Neural cell (in vitro differentiated cells): Measurements from ENCODE around the gene SNX14. TPM values are rescaled to one million over a fixed set of nuclear protein-coding genes. Genes with fewer than 3 reads are reported as not detected.

Experiments
- H2AFZ ChIP-seq: fragments of 200-600, 300-800 bp; sonication (generic), shearing (Covaris generic); 2 replicates; pipeline ENCODE4 v1.6.0; 2014; ENCODE audit warnings: low read depth, mild to moderate bottlenecking, antibody characterized with exemption, low read length, moderate library complexity
- H3F3A ChIP-seq: fragments of 200-600 bp; shearing (Covaris generic); 2 replicates; pipeline ENCODE4 v1.6.1; 2016; ENCODE audit warnings: mild to moderate bottlenecking, moderate library complexity, mixed read lengths, antibody characterized with exemption, low read length; ENCODE audit not compliant: insufficient read depth, poor library complexity, severe bottlenecking
- H3K27ac ChIP-seq: fragments of 200-600, 300-800 bp; sonication (generic), shearing (Covaris generic); 2 replicates; pipeline ENCODE4 v1.5.1; 2014; ENCODE audit warnings: mild to moderate bottlenecking, low read length, moderate library complexity
- H3K27me3 ChIP-seq: fragments of 300-800, 200-600 bp; sonication (generic), shearing (Covaris generic); 2 replicates; pipeline ENCODE4 v1.6.0; 2014; ENCODE audit warnings: mild to moderate bottlenecking, low read depth, low read length, moderate library complexity; ENCODE audit not compliant: insufficient read depth
- H3K36me3 ChIP-seq: fragments of 300-800, 200-600 bp; sonication (generic), shearing (Covaris generic); 2 replicates; pipeline ENCODE4 v1.5.1; 2014; ENCODE audit warnings: mild to moderate bottlenecking, antibody characterized with exemption, low read length, moderate library complexity; ENCODE audit not compliant: insufficient read depth
- H3K4me2 ChIP-seq: fragments of 300-800, 200-600 bp; sonication (generic), shearing (Covaris generic); 2 replicates; pipeline ENCODE4 v1.6.0; 2014; ENCODE audit warnings: mild to moderate bottlenecking, low read length
- H3K4me3 ChIP-seq: fragments of 300-800, 200-600 bp; sonication (generic), shearing (Covaris generic); 2 replicates; pipeline ENCODE4 v1.5.1; 2014; ENCODE audit warnings: mild to moderate bottlenecking, low read length, moderate library complexity
- H3K79me2 ChIP-seq: fragments of 200-600 bp; shearing (Covaris generic); replicated peaks from 2 replicates; pipeline ENCODE4 v1.6.0; 2014; ENCODE audit warnings: mild to moderate bottlenecking, low read length, moderate library complexity; ENCODE audit not compliant: insufficient read depth
- H3K9ac ChIP-seq: fragments of 300-800, 200-600 bp; sonication (generic), shearing (Covaris generic); 2 replicates; pipeline ENCODE4 v1.6.1; 2016; ENCODE audit warnings: mild to moderate bottlenecking, low read length, mixed read lengths
- H3K9me2 ChIP-seq: fragments of 200-600 bp; shearing (Covaris generic); 2 replicates; pipeline ENCODE4 v1.6.1; 2016; ENCODE audit warnings: mild to moderate bottlenecking, low read length, mixed read lengths; ENCODE audit not compliant: insufficient read depth
- H3K9me3 ChIP-seq: fragments of 200-600, 300-800 bp; sonication (generic), shearing (Covaris generic); 2 replicates; pipeline ENCODE4 v1.6.1; 2016; ENCODE audit warnings: mild to moderate bottlenecking, mixed run types, low read length, moderate library complexity, mixed read lengths
- H4K20me1 ChIP-seq: fragments of 200-600 bp; shearing (Covaris generic); 2 replicates; pipeline ENCODE4 v1.6.1; 2016; ENCODE audit warnings: mild to moderate bottlenecking, mixed run types; ENCODE audit not compliant: insufficient read depth
- EP300 ChIP-seq: fragments of 450-650 bp; conservative IDR thresholded peaks from 2 replicates; pipeline ENCODE4 v1.6.1; 2014; ENCODE audit warnings: antibody characterized with exemption, mild to moderate bottlenecking, moderate library complexity; ENCODE audit not compliant: poor library complexity, severe bottlenecking
- EZH2 ChIP-seq: fragments of 200-600, 300-800 bp; shearing (Covaris generic), sonication (generic); IDR thresholded peaks from 2 replicates; pipeline ENCODE4 v1.6.1; 2014; ENCODE audit warnings: antibody characterized with exemption, low read length, borderline replicate concordance, mild to moderate bottlenecking; ENCODE audit not compliant: insufficient read depth, poor library complexity, severe bottlenecking
- MXI1 ChIP-seq: fragments of 450-650 bp; conservative IDR thresholded peaks from 2 replicates; pipeline ENCODE4 v1.6.1; 2014; ENCODE audit warnings: antibody characterized with exemption, mild to moderate bottlenecking; ENCODE audit not compliant: poor library complexity, severe bottlenecking
- POLR2AphosphoS5 ChIP-seq: IDR thresholded peaks from 2 replicates; pipeline ENCODE4 v1.6.1; 2012
- SMC3 ChIP-seq: fragments of 450-650 bp; conservative IDR thresholded peaks from 2 replicates; pipeline ENCODE4 v1.6.1; 2014; ENCODE audit warnings: antibody characterized with exemption, mild to moderate bottlenecking, moderate library complexity; ENCODE audit not compliant: poor library complexity
- TAF1 ChIP-seq: IDR thresholded peaks from 2 replicates; pipeline ENCODE4 v1.6.1; 2012; ENCODE audit warnings: low read depth
- polyA plus RNA-seq: library from polyadenylated mRNA; depleted of rRNA; stranded (reverse); fragments of >200 nt; gene quantifications from 2 replicates; pipeline ENCODE4 v1.2.3, GENCODE V29; 2014
- TF ChIP-seq, protein P1 (sequence below): IDR thresholded peaks from 2 replicates; pipeline ENCODE4 v1.6.1; 2012; ENCODE audit warnings: borderline replicate concordance
- TF ChIP-seq, protein P2 (sequence below): fragments of 450-650 bp; IDR thresholded peaks from 2 replicates; pipeline ENCODE4 v1.5.1; 2014; ENCODE audit warnings: antibody characterized with exemption, mild to moderate bottlenecking, moderate library complexity; ENCODE audit not compliant: poor library complexity, severe bottlenecking

Gene SNX14
- polyA plus RNA-seq, 1 donor from 2014 or later = 112 TPM

- peaks cover 29% of the 10 kb centered on the region for H3K79me2 ChIP-seq
- H3K4me2 ChIP-seq = peak overlapping the region; percentile 41
- no peaks in the 10 kb centered on the region for H4K20me1 ChIP-seq
- no peak for TF ChIP-seq POLR2AphosphoS5
- TF ChIP-seq, protein P1, sequence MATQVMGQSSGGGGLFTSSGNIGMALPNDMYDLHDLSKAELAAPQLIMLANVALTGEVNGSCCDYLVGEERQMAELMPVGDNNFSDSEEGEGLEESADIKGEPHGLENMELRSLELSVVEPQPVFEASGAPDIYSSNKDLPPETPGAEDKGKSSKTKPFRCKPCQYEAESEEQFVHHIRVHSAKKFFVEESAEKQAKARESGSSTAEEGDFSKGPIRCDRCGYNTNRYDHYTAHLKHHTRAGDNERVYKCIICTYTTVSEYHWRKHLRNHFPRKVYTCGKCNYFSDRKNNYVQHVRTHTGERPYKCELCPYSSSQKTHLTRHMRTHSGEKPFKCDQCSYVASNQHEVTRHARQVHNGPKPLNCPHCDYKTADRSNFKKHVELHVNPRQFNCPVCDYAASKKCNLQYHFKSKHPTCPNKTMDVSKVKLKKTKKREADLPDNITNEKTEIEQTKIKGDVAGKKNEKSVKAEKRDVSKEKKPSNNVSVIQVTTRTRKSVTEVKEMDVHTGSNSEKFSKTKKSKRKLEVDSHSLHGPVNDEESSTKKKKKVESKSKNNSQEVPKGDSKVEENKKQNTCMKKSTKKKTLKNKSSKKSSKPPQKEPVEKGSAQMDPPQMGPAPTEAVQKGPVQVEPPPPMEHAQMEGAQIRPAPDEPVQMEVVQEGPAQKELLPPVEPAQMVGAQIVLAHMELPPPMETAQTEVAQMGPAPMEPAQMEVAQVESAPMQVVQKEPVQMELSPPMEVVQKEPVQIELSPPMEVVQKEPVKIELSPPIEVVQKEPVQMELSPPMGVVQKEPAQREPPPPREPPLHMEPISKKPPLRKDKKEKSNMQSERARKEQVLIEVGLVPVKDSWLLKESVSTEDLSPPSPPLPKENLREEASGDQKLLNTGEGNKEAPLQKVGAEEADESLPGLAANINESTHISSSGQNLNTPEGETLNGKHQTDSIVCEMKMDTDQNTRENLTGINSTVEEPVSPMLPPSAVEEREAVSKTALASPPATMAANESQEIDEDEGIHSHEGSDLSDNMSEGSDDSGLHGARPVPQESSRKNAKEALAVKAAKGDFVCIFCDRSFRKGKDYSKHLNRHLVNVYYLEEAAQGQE = no peak
- no peak for TF ChIP-seq EP300
- TF ChIP-seq, protein P2, sequence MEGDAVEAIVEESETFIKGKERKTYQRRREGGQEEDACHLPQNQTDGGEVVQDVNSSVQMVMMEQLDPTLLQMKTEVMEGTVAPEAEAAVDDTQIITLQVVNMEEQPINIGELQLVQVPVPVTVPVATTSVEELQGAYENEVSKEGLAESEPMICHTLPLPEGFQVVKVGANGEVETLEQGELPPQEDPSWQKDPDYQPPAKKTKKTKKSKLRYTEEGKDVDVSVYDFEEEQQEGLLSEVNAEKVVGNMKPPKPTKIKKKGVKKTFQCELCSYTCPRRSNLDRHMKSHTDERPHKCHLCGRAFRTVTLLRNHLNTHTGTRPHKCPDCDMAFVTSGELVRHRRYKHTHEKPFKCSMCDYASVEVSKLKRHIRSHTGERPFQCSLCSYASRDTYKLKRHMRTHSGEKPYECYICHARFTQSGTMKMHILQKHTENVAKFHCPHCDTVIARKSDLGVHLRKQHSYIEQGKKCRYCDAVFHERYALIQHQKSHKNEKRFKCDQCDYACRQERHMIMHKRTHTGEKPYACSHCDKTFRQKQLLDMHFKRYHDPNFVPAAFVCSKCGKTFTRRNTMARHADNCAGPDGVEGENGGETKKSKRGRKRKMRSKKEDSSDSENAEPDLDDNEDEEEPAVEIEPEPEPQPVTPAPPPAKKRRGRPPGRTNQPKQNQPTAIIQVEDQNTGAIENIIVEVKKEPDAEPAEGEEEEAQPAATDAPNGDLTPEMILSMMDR = no peak
- no peak for TF ChIP-seq EZH2
- TF ChIP-seq SMC3 = no peak
- no peak for TF ChIP-seq MXI1
- TF ChIP-seq TAF1 = no peak
- no peaks in the 10 kb centered on the region for H3K27me3 ChIP-seq
- H2AFZ ChIP-seq = peak overlapping the region; percentile 52
- H3F3A ChIP-seq = peaks cover 8% of the 10 kb centered on the region
- peak overlapping the region; percentile 82 for H3K9ac ChIP-seq
- peak overlapping the region; percentile 76 for H3K27ac ChIP-seq
- peak overlapping the region; percentile 83 for H3K4me3 ChIP-seq
- no peaks in the 10 kb centered on the region for H3K9me3 ChIP-seq
- H3K36me3 ChIP-seq = no peaks in the 10 kb centered on the region
- no peaks in the 10 kb centered on the region for H3K9me2 ChIP-seq
Observed at GRCh38 chr6:85594197-85594930, 706 bp upstream of the SNX14 start.

DNA sequence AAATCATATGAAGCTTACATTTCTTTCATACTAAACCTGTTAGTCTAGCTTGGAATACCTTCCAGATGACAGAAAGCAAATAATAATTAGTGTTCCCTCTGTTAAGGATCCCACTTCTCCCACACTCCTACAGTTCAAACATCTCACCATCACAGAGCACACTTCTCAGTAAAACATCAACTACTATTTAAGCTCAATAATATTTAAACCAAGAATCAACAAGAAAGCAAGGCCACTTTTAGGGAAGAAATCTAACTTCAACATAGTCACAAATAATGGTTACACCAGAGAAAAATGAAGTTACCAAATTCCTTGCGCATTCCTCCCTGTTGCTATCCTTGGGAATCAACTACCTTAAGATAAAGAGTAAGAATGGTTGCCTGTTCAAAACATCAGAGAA, 1.6 kb downstream of the SNX14 start:
- Histone ChIP-seq H2AFZ (no peak overlapping the region), H3K27me3 (no peaks in the 10 kb centered on the region), H3K4me3 (peak overlapping the region; percentile 83), H4K20me1 (no peaks in the 10 kb centered on the region), H3K9me2 (no peaks in the 10 kb centered on the region), H3K79me2 (peaks cover 42% of the 10 kb centered on the region), H3K4me2 (peak overlapping the region; percentile 56), H3K9me3 (no peaks in the 10 kb centered on the region), H3K27ac (no peak overlapping the region), H3K9ac (no peak overlapping the region), H3F3A (peaks cover 8% of the 10 kb centered on the region), H3K36me3 (no peaks in the 10 kb centered on the region)
- TF ChIP-seq, protein P1 = no peak
